H9 (cell line): ENCODE measurements around the gene OXER1. TPM values are rescaled to one million over a fixed set of nuclear protein-coding genes. Genes with fewer than 3 reads are reported as not detected.

ENCODE experiments used
- DNase-seq: peaks from one replicate; pipeline ENCODE4 v3.0.0-alpha.2; 2017
- H2AFZ ChIP-seq: one replicate; pipeline ENCODE4 v1.6.1; 2013; ENCODE audit warnings: mild to moderate bottlenecking, low read length, control low read depth, moderate library complexity
- H2AK5ac ChIP-seq: 2 replicates; pipeline ENCODE4 v1.6.1; 2013; ENCODE audit warnings: low read length, control low read depth, mixed read lengths; ENCODE audit not compliant: insufficient read length
- H2BK120ac ChIP-seq: one replicate; pipeline ENCODE4 v1.6.1; 2013; ENCODE audit warnings: low read depth, mild to moderate bottlenecking, low read length, control low read depth, inconsistent platforms; ENCODE audit not compliant: poor library complexity, severe bottlenecking
- H2BK12ac ChIP-seq: 2 replicates; pipeline ENCODE4 v1.6.1; 2013; ENCODE audit warnings: low read length, control low read depth, mixed read lengths, low read depth; ENCODE audit not compliant: insufficient read length
- H2BK15ac ChIP-seq: 2 replicates; pipeline ENCODE4 v1.6.1; 2013; ENCODE audit warnings: low read depth, low read length, control low read depth
- H2BK20ac ChIP-seq: one replicate; pipeline ENCODE4 v1.6.1; 2013; ENCODE audit warnings: low read depth, mild to moderate bottlenecking, low read length, control low read depth, inconsistent platforms; ENCODE audit not compliant: poor library complexity, severe bottlenecking
- H2BK5ac ChIP-seq: 2 replicates; pipeline ENCODE4 v1.6.1; 2013; ENCODE audit warnings: low read length, control low read depth, mixed read lengths; ENCODE audit not compliant: insufficient read length
- H3K14ac ChIP-seq: 2 replicates; pipeline ENCODE4 v1.6.1; 2013; ENCODE audit warnings: low read length, control low read depth; ENCODE audit not compliant: insufficient read depth
- H3K18ac ChIP-seq: 2 replicates; pipeline ENCODE4 v1.6.1; 2013; ENCODE audit warnings: low read depth, mild to moderate bottlenecking, mixed read lengths, low read length, control low read depth; ENCODE audit not compliant: insufficient read length
- H3K23ac ChIP-seq: 2 replicates; pipeline ENCODE4 v1.6.1; 2013; ENCODE audit warnings: low read length, control low read depth, mixed read lengths, low read depth; ENCODE audit not compliant: insufficient read length
- H3K23me2 ChIP-seq: 2 replicates; pipeline ENCODE4 v1.6.1; 2013; ENCODE audit warnings: low read depth, mild to moderate bottlenecking, mixed read lengths, low read length, control low read depth; ENCODE audit not compliant: insufficient read length, poor library complexity, severe bottlenecking
- H3K27ac ChIP-seq: 2 replicates; pipeline ENCODE4 v1.5.1; 2013; ENCODE audit warnings: low read length, control low read depth, mixed read lengths, low read depth; ENCODE audit not compliant: insufficient read length
- H3K27me3 ChIP-seq: 2 replicates; pipeline ENCODE4 v1.6.1; 2013; ENCODE audit warnings: low read length, control low read depth, inconsistent platforms; ENCODE audit not compliant: insufficient read depth
- H3K4ac ChIP-seq: 2 replicates; pipeline ENCODE4 v1.6.1; 2013; ENCODE audit warnings: low read depth, mild to moderate bottlenecking, control low read depth, inconsistent platforms, low read length, moderate library complexity
- H3K4me1 ChIP-seq: 2 replicates; pipeline ENCODE4 v1.6.1; 2013; ENCODE audit warnings: low read length, control low read depth, inconsistent platforms; ENCODE audit not compliant: insufficient read depth
- H3K4me2 ChIP-seq: 2 replicates; pipeline ENCODE4 v1.6.1; 2013; ENCODE audit warnings: low read length, control low read depth, mixed read lengths; ENCODE audit not compliant: insufficient read length, insufficient read depth
- H3K56ac ChIP-seq: 2 replicates; pipeline ENCODE4 v1.6.1; 2013; ENCODE audit warnings: low read depth, mild to moderate bottlenecking, mixed read lengths, low read length, control low read depth; ENCODE audit not compliant: insufficient read length
- H3K79me1 ChIP-seq: 2 replicates; pipeline ENCODE4 v1.6.1; 2013; ENCODE audit warnings: low read depth, mild to moderate bottlenecking, moderate library complexity, low read length, control low read depth, inconsistent platforms; ENCODE audit not compliant: insufficient read depth, poor library complexity, severe bottlenecking
- H3K79me2 ChIP-seq: 2 replicates; pipeline ENCODE4 v1.6.1; 2013; ENCODE audit warnings: low read length, control low read depth, inconsistent platforms; ENCODE audit not compliant: insufficient read depth
- H3K9ac ChIP-seq: 2 replicates; pipeline ENCODE4 v1.6.1; 2013; ENCODE audit warnings: low read length, control low read depth, mixed read lengths; ENCODE audit not compliant: insufficient read length; ENCODE audit errors: extremely low read depth
- H3K9me3 ChIP-seq: one replicate; pipeline ENCODE4 v1.6.1; 2013; ENCODE audit warnings: low read depth, low read length, inconsistent platforms; ENCODE audit not compliant: control insufficient read depth
- H3T11ph ChIP-seq: one replicate; pipeline ENCODE4 v1.6.1; 2013; ENCODE audit warnings: mild to moderate bottlenecking, low read length, control low read depth, inconsistent platforms
- H4K20me1 ChIP-seq: one replicate; pipeline ENCODE4 v1.6.1; 2013; ENCODE audit not compliant: control insufficient read depth, insufficient read length, insufficient read depth
- H4K5ac ChIP-seq: 2 replicates; pipeline ENCODE4 v1.6.1; 2013; ENCODE audit warnings: low read depth, mild to moderate bottlenecking, mixed read lengths, low read length, control low read depth; ENCODE audit not compliant: insufficient read length
- H4K8ac ChIP-seq: replicated peaks from 2 replicates; pipeline ENCODE4 v1.6.1; 2013; ENCODE audit warnings: low read length, control low read depth, mixed read lengths, low read depth; ENCODE audit not compliant: insufficient read length
- H4K91ac ChIP-seq: 2 replicates; pipeline ENCODE4 v1.6.1; 2013; ENCODE audit warnings: low read depth, mild to moderate bottlenecking, moderate library complexity, mixed read lengths, low read length, control low read depth; ENCODE audit not compliant: insufficient read length
- H3K27ac Mint-ChIP-seq, 3 experiments: 2 replicates in 2 of 3; 3 replicates in 1 of 3; pipeline ENCODE4 v1.8.0; 2020 to 2021; ENCODE audit warnings: mixed read lengths in 3 of 3, mild to moderate bottlenecking in 1 of 3, moderate library complexity in 1 of 3
- H3K27me3 Mint-ChIP-seq: 2 replicates; pipeline ENCODE4 v1.8.0; 2021; ENCODE audit warnings: low read depth, mild to moderate bottlenecking, moderate library complexity, mixed read lengths
- H3K36me3 Mint-ChIP-seq, 3 experiments: 2 replicates in 2 of 3; 3 replicates in 1 of 3; pipeline ENCODE4 v1.8.0; 2020 to 2021; ENCODE audit warnings: low read depth in 3 of 3, mixed read lengths in 3 of 3; ENCODE audit not compliant: insufficient read depth in 1 of 3
- H3K4me1 Mint-ChIP-seq, 2 experiments: 2 replicates each; pipeline ENCODE4 v1.8.0; 2020; ENCODE audit warnings: mixed read lengths in 2 of 2
- H3K4me3 Mint-ChIP-seq, 2 experiments: 2 replicates in 1 of 2; 3 replicates in 1 of 2; pipeline ENCODE4 v1.8.0; 2020 to 2021; ENCODE audit warnings: mild to moderate bottlenecking in 2 of 2, mixed read lengths in 2 of 2, moderate library complexity in 1 of 2
- H3K9me3 Mint-ChIP-seq, 2 experiments: 2 replicates in 1 of 2; 3 replicates in 1 of 2; pipeline ENCODE4 v1.8.0; 2020; ENCODE audit warnings: mild to moderate bottlenecking in 2 of 2, mixed read lengths in 2 of 2, moderate library complexity in 1 of 2
- WGBS: extraction: QIAGEN DNeasy Blood & Tissue Kit; methylation state at CpG from one replicate; pipeline ENCODE4 v1.1.7; 2013; ENCODE audit warnings: missing lambda C conversion rate, low lambda C conversion rate, mixed read lengths; ENCODE audit not compliant: insufficient read length; ENCODE audit errors: extremely low coverage; 5-methylcytosine and 5-hydroxymethylcytosine counted together
- total RNA-seq: library from RNA; stranded (reverse); gene quantifications from 2 replicates; pipeline ENCODE4 v1.2.1, GENCODE V29; 2021
- TF ChIP-seq, protein P1 (sequence below): fragments of 200-600 bp; sonication (generic); conservative IDR thresholded peaks from 3 replicates; pipeline ENCODE4 v1.8.0; 2021; ENCODE audit warnings: antibody characterized with exemption, mild to moderate bottlenecking

Gene OXER1
- total RNA-seq, 1 experiment from 2014 or later, result 1.6 TPM

DNA sequence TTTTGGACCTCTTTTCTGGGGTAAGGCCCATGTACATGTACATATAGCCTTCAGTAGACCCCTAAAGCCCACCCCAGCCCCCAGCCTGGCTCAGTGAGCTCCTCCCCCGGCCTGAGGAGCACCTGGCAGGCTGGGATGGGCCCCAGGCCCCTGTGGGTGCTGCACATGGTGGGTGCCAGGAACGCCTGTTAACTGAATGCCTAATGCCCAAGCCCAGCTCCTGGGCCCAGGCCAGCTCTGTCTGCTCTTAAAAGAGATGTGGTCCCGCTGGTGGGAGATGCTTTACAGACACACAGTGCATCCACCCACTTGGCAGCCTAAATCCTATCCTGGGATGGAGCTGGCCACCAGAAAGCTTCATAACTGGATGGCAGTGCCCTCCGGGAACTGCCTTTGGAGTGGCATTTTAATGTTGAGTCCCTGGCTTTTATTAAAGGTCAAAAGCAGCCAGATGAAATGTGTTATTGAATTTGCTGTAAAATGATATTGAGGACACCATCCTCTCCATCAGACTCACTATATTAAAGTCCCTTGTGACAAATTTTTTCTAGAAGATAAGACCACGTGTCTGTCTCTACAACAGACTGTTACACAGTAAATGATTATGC, 7.7 kb upstream of the OXER1 start:
- H3K4me1 ChIP-seq, result peaks cover 7% of the 10 kb centered on the region; the same call in 1 of the 2 replicates
- WGBS, result no CpG with 5 or more reads among the region's 5 CpGs
- H3K18ac ChIP-seq, result no peak overlapping the region
- H3K9me3 ChIP-seq, result no peaks in the 10 kb centered on the region
- no peak overlapping the region for H2BK20ac ChIP-seq
- H2AK5ac ChIP-seq, result no peak overlapping the region
- H3K4ac ChIP-seq, result no peak overlapping the region
- H3K56ac ChIP-seq, result no peak overlapping the region
- no peak overlapping the region for H2BK5ac ChIP-seq
- no peak overlapping the region for H3K23ac ChIP-seq
- H3K9ac ChIP-seq, result no peak overlapping the region
- no peak overlapping the region for H2BK120ac ChIP-seq
- no peaks in the 10 kb centered on the region for H3K27me3 Mint-ChIP-seq
- no peaks in the 10 kb centered on the region for H3K23me2 ChIP-seq
- no peak overlapping the region for H2BK15ac ChIP-seq
- no peak overlapping the region for H3K4me3 Mint-ChIP-seq
- no peak overlapping the region for H4K5ac ChIP-seq
- peaks cover 7 to 9% (median 7%) of the 10 kb centered on the region in 3 experiments; a peak in 6 of 7 replicates for H3K36me3 Mint-ChIP-seq
- H3K9me3 Mint-ChIP-seq, result peaks cover 4 to 9% of the 10 kb centered on the region in 2 experiments; a peak in 3 of 5 replicates
- no peak overlapping the region for H2AFZ ChIP-seq
- no peaks in the 10 kb centered on the region for H3K79me2 ChIP-seq
- H3K27ac ChIP-seq, result no peak overlapping the region
- H4K20me1 ChIP-seq, result no peaks in the 10 kb centered on the region
- no peak overlapping the region for H3K4me2 ChIP-seq
- no peak overlapping the region for H4K91ac ChIP-seq
- no peak overlapping the region for H3K14ac ChIP-seq
- no peaks in the 10 kb centered on the region for H3K79me1 ChIP-seq
- H3K27ac Mint-ChIP-seq, result no peak overlapping the region
- no peak overlapping the region for H3T11ph ChIP-seq
- no peaks in the 10 kb centered on the region for H3K27me3 ChIP-seq
- peaks cover 25 to 41% of the 10 kb centered on the region in 2 experiments for H3K4me1 Mint-ChIP-seq
- TF ChIP-seq, protein P1, sequence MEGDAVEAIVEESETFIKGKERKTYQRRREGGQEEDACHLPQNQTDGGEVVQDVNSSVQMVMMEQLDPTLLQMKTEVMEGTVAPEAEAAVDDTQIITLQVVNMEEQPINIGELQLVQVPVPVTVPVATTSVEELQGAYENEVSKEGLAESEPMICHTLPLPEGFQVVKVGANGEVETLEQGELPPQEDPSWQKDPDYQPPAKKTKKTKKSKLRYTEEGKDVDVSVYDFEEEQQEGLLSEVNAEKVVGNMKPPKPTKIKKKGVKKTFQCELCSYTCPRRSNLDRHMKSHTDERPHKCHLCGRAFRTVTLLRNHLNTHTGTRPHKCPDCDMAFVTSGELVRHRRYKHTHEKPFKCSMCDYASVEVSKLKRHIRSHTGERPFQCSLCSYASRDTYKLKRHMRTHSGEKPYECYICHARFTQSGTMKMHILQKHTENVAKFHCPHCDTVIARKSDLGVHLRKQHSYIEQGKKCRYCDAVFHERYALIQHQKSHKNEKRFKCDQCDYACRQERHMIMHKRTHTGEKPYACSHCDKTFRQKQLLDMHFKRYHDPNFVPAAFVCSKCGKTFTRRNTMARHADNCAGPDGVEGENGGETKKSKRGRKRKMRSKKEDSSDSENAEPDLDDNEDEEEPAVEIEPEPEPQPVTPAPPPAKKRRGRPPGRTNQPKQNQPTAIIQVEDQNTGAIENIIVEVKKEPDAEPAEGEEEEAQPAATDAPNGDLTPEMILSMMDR, result no peak
- no peak overlapping the region for H2BK12ac ChIP-seq
- DNase-seq, result no peak
- no peak overlapping the region for H4K8ac ChIP-seq
